ENCODE measurements around the gene ALDH2.
"Not testable (repeated sequence)": the region's sequence is repeated elsewhere in the genome, so short reads cannot be mapped to it uniquely, and the experiment has no call there.

Gene ALDH2

DNA sequence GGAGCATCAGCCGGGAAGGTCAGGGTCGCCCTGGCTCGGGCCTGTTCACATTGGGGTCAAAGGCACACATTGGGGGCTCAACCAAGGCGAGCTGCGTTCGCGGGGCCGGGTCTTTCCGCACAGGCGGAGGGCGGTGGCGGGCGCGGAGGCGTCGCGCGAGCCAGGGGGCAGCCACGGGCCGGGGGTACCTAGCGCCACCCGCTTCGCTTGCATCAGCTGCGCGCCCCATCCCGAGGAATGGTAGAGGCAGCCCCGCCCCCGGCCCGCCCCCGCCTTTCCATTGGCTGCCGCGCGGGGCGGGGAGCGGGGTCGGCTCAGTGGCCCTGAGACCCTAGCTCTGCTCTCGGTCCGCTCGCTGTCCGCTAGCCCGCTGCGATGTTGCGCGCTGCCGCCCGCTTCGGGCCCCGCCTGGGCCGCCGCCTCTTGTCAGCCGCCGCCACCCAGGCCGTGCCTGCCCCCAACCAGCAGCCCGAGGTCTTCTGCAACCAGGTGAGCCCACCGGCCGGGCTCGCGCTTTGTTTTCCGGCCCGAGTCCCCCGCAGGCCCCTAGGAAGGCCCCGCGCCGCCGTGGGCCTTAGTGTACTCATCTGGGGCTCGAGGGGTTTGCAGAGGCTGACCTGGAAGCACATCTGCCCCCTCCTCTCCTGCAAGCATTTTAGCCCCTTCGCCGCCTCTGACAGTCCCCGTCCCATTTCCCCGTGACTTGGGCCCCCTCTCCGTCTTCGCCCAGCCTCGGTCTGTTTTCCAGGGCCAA lies at the start of gene ALDH2:
TSS of gene ALDH2 (plus strand) at position 326 of the 754 bp plus-strand sequence. CDS start at position 376, 50 bp downstream.
- peak; percentile 88 for DNase-seq (ENCODE audit: low spot score)

DNA sequence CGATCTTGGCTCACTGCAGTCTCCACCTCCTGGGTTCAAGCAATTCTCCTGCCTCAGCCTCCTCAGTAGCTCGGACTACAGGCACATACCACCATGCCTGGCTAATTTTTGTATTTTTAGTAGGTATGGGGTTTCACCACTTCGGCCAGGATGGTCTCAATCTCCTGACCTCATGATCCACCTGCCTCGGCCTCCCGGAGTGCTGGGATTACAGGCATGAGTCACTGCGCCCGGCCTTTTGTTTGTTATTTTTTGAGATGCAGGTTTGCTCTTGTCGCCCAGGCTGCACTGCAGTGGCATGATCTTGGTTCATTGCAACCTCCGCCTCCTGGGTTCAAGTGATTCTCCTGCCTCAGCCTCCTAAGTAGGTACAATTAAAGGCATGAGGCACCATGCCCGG lies 47.4 kb upstream of the ALDH2 start:
- DNase-seq (ENCODE audit: low spot score) = not testable (repeated sequence)

DNA sequence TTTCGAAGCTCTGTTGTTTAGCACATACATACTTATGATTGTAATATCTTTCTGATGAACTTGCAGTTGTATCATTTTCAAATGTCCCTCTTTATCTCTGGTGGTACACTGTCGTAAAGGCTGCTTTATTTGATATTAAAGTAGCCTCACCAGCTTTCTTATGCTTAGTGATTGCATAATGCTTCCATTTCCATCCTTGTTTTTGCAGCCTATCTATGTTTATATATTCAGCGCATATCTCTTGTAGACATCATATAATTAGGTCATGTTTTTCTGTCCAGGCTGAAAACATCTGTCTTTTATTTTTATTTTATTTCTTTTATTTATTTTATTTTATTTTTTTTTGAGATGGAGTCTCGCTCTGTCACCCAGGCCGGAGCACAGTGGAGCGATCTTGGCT lies 46.3 kb upstream of the ALDH2 start:
- DNase-seq (ENCODE audit: low spot score) = no peak

DNA sequence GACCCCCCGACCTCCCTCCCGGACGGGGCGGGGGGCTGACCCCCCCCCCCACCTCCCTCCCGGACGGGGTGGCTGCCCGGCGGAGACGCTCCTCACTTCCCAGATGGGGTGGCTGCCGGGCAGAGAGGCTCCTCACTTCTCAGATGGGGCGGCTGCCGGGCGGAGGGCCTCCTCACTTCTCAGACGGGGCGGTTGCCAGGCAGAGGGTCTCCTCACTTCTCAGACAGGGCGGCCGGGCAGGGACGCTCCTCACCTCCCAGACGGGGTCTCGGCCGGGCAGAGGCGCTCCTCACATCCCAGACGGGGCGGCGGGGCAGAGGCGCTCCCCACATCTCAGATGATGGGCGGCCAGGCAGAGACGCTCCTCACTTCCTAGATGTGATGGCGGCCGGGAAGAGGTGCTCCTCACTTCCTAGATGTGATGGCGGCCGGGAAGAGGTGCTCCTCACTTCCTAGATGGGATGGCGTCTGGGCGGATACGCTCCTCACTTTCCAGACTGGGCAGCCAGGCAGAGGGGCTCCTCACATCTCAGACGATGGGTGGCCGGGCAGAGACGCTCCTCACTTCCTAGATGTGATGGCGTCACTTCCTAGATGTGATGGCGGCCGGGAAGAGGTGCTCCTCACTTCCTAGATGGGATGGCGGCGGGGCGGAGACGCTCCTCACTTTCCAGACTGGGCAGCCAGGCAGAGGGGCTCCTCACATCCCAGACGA lies 42.9 kb upstream of the ALDH2 start:
- not testable (repeated sequence) for DNase-seq (ENCODE audit: low spot score)

DNA sequence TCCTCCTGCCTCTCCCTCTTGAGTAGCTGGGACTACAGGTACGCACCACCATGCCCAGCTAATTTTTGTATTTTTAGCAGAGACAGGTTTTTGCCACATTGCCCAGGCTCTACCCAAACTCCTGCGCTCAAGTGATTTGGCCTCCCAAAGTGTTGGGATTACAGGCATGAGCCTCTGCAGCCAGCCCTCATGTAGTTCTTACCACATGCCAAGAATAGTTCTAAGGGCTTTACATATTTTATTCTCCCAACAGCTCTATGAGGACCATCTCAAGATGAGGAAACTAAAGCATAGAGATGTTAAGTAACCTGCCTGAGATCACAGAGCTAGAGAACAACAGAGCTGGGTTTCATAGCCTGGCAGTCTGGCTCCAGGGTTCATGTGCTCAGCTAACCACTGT lies 37.9 kb upstream of the ALDH2 start:
- DNase-seq (ENCODE audit: low spot score) = no peak

DNA sequence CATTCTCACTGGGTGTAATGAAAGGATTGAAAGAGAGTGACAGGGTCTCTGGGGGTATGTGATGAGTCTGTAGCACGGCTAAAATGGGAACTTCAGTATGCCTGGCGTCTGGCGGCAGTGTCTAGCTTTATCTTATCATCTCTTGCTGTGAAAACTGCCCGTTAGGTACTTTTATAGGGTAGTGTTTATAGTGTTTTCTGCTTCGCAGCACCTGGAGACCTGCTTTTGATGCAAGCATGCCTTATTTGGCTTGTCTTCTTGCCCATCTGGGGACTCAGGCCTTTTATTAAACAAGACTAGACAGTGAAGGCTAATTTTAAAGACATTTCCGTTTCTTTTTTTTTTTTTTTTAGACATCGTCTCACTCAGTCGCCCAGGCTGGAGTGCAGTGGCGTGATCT lies 36.3 kb upstream of the ALDH2 start:
- no peak for DNase-seq (ENCODE audit: low spot score)

DNA sequence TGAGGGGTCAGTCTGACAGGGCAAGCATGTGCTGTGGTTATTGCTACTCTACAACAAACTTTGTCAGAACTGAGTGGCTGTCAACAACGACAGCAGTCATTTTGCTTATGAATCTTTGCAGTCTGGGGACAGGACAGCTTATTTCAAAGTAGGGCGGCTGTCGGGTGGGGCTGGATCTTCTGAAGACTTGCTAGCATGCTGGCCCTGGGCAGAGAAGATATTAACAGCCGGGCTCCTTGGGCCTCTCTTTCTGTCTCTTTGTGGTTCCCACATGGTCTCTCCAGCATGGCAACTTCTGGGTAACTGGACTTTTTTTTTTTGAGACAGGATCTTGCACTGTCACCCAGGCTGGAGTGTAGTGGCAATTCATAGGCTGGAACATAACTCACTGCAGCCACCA lies 33.9 kb upstream of the ALDH2 start:
- no peak for DNase-seq (ENCODE audit: low spot score)

DNA sequence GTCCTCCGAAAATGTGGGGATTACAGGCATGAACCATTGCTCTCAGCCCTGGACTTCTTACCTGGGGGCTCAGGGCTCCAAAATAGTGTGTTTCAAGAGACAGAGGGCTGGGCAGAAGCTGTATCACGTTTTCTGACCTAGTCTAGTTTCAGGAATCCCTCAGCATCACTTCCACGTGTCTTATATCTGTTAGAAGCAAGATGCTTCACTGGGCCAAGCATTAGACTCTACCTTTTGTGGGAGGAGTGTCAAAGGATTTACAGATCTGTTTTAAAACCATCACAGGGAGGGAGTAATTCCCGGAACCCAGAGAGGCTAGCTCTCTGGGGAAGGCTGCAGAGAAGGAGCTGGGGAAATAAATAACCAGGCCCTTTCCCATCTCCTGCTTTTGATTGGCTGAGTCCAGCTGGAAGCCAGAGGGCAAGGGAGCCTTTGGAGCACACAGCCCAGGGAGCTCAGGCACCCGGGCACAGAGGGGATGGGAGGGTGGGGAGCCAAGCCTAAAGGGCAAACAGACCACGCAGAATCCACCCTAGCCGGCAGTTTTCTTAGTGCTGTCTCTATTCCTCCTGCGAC lies 33.3 kb upstream of the ALDH2 start:
- no peak for DNase-seq (ENCODE audit: low spot score)

DNA sequence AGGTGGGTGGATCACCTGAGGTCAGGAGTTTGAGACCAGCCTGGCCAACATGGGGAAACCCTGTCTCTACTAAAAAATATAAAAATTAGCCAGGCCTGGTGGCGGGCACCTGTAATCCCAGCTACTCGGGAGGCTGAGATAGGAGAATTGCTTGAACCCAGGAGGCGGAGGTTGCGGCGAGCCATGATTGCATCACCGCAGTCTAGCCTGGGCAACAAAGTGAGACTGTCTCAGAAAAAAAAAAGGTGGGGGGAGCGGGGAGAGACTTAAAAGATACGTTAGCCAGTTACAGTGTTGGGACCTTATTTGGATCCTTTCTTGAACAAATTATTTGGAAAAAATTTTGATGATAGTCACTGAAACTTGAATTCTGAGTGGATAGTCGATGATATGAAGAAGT lies 27.2 kb upstream of the ALDH2 start:
- DNase-seq (ENCODE audit: low spot score) = not testable (repeated sequence)

DNA sequence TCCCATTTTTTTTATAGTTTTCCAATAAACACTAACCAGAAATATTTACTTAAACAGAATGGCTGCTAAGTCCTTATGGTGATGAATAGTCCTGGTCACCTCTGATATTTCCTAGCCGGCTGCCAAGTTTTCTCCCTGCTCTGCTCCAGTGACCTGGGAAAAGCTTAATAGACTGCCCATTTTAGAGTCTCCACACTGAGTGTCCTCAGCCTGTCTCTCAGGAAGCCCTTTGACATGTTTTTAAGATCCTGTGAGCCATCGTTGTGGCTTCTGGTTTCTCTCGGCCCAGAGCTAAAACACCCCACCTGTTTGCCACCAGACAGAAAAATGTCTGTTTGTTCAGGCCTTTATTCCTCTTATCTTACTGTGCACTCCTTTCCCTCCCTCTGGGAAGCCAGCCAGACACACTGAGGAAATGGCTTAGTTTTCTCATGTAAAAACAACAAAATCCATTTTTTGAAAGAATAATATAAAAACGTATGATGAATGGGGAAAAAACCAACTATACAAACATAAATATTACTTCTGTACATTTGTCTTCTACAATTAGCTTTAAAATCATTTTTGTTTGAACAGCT lies 25.4 kb upstream of the ALDH2 start:
- no peak for DNase-seq (ENCODE audit: low spot score)

DNA sequence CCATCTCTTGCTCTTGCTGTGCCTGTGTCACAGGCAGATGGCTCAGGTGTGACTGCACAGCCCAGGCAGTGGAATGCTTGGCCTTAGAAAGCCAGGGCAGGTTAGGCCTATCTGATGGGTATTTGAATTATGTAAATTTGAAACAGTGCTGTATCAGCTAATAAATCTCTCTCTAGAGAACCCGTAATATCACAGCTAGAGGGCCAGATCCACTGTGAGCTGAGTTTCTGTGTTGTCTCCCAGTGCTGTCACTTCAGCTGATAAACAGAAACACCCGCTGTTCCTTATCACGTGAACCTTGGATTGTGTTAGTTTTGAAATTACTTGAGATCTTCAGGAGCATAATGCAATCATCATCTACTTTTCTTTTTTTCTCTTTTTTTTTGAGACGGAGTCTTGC lies 21.5 kb upstream of the ALDH2 start:
- DNase-seq (ENCODE audit: low spot score) = no peak

DNA sequence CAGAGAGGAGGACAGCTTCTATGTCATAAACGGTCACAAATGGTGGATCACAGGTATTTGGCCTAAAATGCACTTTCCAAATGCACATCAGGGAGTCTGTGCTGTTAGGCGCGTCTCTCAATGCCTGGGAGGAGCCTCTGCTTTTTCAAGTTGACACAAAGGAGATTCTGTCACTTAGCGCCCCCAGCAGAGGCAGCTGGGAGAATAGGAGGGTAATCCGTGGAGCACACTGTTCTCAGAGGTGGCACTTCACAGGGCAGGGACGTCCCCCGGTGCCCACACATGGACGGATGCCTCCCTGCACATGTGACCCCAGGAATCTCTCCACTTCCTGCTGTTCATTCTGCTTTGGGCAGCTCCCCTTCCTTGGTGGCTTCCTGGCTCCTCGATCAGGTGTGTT lies 19.4 kb upstream of the ALDH2 start:
- DNase-seq (ENCODE audit: low spot score) = no peak

DNA sequence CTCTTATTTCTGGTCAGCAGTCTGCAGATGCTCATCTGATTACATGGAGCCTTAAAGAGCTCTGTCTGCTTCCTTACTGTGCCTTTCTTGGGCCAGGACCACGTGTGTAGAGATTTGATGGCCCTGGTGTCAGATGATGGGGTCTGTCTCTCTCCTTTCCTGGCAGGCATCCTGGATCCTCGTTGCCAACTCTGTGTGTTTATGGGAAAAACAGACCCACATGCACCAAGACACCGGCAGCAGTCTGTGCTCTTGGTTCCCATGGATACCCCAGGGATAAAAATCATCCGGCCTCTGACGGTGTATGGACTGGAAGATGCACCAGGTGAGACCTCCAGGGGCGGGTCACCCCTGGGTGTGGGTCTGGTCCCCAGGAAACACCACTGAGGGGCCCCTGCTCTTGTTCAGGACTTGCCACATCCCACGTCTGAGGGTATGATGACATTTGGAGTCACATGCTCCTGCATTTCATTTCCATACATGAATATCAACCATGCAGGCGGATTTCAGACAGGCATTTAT lies 18.5 kb upstream of the ALDH2 start:
- DNase-seq (ENCODE audit: low spot score) = no peak

DNA sequence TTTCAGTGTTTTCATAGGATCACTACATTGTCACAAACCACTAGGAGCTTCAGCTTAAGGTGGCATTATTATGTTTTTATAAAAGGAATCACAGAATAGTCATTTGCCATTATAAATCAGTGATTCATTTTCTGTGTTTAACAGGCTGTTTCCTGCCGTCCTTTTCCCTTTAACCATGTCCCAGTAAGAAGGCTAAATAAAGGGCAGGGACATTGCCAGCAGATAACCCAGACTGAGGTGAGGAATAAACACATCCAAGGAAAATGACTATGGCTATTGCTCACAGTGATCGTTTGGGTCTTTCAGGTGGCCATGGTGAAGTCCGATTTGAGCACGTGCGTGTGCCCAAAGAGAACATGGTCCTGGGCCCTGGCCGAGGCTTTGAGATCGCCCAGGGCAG lies 17.9 kb upstream of the ALDH2 start:
- no peak for DNase-seq (ENCODE audit: low spot score)

DNA sequence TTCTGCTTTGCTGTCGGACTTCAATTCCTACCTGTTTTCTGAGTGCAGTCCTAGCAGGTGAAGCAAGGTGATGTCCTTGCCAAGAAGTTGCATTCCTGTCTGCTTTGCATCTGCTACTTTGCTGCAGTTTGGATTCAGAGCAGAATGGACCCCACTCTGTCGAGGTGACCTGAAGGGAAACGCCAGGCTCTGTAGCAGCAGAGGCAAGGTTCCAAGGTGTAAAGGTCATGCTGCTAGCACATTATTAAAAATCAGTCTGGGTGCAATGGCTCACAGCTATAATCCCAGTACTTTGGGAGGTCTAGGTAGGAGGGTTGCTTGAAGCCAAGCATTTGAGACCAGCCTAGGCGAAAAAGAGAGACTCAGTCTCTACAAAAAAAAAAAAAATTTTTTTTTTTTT lies 17.3 kb upstream of the ALDH2 start:
- no peak for DNase-seq (ENCODE audit: low spot score)

DNA sequence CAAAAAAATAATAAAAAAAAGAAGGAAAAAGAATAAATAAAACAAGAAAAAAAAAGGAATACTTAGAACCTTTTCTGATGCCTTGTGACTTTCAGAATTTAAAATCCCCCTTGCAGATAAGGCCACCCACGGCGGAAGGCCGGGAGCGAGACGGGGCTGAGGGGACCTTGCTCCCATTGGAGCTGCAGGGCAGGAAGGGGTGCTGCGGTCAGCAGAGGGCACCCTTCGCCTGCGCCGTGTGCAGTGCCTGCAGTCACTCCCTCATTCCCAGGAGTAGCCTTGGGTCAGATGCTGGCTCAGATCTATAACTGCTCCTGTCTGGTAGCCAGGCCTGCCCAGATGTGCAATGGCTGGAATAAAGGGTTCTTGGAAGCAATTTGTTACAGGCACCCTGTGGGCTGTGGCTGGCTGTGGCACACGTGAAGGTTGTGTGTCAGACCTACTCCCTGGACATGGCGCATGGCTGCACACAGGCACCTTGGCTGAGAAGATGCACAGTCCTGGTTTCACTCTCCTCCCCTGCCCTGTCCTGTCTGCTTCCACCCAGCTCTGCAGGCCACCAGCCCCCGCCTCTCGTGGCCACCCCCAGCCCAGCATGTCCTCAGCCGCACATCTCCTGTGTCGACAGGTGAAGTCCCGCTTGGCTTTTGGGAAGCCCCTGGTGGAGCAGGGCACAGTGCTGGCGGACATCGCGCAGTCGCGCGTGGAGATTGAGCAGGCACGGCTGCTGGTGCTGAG lies 13.4 kb upstream of the ALDH2 start:
- peak; percentile 27 for DNase-seq (ENCODE audit: low spot score)

DNA sequence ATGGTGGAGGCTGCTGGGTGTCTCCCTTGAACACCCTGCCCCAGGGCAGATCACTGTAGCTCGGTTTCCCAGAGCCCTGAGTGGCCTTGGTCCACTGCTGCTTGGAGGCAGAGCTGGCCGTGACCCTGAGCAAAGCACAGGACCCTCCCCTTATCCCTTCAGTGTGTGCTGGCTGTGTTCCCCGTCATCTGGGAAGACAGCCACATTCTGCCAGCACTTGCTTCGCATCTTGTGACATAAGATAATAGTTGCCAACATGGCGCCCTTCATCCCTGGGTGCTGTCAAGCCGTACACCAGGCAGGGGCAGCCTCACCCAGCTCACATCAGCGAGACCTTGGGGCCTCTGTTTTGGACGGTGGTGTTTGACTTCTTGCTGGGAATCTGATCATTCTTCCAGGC lies 12.1 kb upstream of the ALDH2 start:
- no peak for DNase-seq (ENCODE audit: low spot score)

DNA sequence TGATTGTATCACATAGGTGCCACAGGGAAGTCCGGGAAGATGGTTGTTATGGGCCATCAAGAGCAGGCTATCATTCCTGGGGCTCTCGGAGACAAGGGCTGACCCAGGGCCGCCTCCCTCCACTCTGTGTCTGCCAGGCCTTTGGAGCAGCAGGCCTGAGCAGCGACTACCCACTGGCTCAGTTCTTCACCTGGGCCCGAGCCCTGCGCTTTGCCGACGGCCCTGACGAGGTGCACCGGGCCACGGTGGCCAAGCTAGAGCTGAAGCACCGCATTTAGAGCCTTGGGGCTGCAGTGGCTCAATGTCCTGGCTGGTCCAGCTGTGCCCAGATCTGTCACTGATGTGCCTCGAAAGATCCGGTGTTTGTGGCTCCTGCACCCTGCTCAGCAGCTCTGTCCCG lies 10.5 kb upstream of the ALDH2 start:
- DNase-seq (ENCODE audit: low spot score) = no peak

DNA sequence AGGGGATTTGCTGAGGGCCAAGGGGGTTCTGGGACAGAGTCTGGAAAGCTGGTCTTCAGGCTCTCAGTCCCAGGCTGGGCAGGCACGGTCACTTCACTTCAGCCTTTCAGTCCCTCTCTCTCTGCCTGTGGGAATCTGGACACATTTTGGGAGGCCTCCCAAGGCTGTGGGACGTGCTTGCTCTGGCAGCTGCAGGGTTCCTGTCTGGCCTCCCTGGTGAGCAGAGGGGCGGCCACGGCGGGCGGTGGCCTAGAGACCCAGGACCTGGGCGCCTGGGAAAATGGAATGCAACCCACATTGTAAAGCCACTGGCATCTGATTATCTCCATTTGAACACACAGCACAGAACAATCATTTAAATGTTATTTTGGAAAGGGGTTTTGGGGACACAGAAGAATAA lies 10.1 kb upstream of the ALDH2 start:
- DNase-seq (ENCODE audit: low spot score) = no peak

DNA sequence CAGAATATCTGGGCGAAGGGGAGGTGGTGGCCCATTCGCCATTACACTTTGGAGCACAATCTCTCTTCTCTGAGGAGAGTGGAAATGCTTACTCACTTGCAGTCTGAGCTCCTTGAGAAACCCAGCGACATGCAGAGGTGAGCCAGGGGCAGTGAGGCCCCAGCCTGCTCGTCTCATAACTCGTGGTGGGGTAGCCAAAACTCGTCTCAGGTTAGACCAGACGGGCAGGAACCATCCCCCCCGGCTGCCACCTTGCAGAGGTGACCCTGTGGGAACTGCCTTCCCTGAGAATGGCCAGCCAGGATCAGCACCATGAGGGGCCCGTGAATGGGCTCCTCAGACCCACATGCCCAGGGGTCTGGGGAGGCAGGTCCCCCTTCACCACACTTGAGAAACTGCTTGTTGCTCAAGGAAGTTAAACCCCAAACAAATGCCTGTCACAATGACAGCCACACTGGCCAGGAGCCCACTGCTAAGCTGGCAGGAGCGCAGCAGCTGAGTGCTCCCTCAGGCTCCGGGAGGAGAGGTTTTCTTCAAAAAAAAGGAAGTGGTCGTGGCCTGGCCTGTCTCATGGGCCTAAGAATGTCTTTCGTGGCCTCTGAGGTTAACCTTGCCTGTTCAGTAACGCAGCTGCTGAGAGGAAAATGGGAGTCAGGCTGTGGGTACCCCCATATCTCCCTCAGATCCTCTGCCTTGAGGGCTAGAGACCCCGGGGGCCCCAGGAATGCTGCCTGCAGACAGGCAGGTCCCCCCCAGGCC lies 9.2 kb upstream of the ALDH2 start:
- no peak for DNase-seq (ENCODE audit: low spot score)

DNA sequence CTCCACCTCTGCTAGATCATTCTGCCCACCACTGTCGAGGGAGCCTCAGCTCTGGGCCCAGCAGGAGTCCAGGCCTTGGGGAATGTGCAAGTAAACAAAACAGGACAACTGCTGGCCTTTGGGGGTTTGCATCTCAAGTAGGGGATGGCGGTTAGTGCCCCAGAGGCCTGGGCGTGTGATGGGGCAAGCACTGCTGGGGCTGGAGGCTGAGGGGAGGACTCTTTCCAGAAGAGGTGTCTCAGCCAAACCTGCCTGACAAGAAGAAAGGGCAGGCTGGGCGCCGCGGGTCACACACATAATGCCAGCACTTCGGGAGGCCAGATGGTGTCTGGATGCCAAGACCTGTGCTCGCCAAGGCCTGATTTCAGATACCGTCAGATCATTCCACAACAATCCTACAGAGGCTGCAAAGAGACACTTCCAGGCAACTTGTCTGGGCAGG lies 8.6 kb upstream of the ALDH2 start:
- no peak for DNase-seq (ENCODE audit: low spot score)
